Measurements from ENCODE around the gene SRSF4. TPM values are rescaled to one million over a fixed set of nuclear protein-coding genes. Genes with fewer than 3 reads are reported as not detected.
"Not testable (repeated sequence)": the region's sequence is repeated elsewhere in the genome, so short reads cannot be mapped to it uniquely, and the experiment has no call there.

SRSF4 gene
- total RNA-seq, 1 donor: 44.0 TPM

DNA sequence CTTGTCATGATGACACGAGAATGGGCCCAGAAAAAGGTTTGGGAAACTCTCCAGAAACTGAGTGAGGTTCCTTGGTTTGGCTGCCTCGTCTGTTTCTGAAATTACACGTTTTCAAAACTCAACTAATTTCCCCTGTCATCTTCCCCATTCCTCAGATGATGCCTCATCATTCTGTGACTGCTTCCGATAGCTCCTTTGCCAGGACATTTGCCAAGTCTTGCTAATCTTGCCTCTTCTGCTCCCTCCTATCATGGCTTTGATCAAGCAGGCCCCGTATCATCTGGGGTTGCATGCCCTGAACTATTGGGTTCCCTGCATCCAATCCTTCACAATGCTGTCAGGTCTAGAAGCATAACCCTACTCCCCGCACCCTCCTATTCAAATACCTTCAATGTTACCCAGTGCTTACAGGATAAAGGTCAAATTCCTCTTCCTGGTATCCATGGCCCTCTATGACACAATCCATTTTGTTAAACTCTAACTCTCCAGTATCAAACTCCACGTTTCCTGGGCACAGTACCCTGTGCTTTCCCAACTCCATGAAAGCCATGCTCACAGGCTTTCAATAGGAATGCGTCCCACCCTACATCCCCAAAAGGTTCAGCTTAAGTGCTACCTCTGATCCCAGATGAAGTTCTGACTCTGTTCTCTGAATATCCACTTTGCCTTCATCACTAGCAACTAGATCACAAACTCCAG lies 35.8 kb downstream of the SRSF4 start:
- TF ChIP-seq, protein P1, sequence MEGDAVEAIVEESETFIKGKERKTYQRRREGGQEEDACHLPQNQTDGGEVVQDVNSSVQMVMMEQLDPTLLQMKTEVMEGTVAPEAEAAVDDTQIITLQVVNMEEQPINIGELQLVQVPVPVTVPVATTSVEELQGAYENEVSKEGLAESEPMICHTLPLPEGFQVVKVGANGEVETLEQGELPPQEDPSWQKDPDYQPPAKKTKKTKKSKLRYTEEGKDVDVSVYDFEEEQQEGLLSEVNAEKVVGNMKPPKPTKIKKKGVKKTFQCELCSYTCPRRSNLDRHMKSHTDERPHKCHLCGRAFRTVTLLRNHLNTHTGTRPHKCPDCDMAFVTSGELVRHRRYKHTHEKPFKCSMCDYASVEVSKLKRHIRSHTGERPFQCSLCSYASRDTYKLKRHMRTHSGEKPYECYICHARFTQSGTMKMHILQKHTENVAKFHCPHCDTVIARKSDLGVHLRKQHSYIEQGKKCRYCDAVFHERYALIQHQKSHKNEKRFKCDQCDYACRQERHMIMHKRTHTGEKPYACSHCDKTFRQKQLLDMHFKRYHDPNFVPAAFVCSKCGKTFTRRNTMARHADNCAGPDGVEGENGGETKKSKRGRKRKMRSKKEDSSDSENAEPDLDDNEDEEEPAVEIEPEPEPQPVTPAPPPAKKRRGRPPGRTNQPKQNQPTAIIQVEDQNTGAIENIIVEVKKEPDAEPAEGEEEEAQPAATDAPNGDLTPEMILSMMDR (IDR thresholded peaks at IDR 0.05; ENCODE audit: insufficient read depth, low read depth, low read length): no peak
- peak; percentile 38 for DNase-seq (ENCODE audit: low read depth)
- no peak overlapping the region for H3K4me3 ChIP-seq (ENCODE audit: low read depth, low read length)

GRCh38 chr1:29144178-29144577 lies 37.5 kb downstream of the SRSF4 start:
- DNase-seq (ENCODE audit: low read depth): no peak
- no peak overlapping the region for H3K4me3 ChIP-seq (ENCODE audit: low read depth, low read length)
- TF ChIP-seq, protein P1 (IDR thresholded peaks at IDR 0.05; ENCODE audit: insufficient read depth, low read depth, low read length): no peak

DNA sequence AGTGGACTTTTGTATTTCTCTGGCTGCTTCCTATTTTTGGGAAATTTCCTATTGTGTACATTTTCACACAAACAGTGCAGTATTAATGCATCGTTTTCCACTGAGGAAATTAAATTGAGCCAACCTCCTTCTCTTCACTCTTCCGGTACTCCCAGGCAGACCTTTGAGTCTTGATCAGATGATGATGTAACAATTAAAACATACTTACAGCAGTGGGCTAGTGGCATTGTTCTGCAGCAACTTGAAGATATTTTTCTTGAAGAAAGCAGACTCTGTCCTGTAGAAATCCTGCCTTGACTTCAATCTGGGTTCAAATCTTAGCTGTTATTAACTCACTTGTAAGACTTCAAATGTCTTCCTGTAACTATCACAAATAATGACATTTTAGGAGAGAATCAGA lies 39.0 kb downstream of the SRSF4 start:
- DNase-seq (ENCODE audit: low read depth): no peak
- TF ChIP-seq, protein P1 (IDR thresholded peaks at IDR 0.05; ENCODE audit: insufficient read depth, low read depth, low read length): no peak
- H3K4me3 ChIP-seq (ENCODE audit: low read depth, low read length): no peak overlapping the region

DNA sequence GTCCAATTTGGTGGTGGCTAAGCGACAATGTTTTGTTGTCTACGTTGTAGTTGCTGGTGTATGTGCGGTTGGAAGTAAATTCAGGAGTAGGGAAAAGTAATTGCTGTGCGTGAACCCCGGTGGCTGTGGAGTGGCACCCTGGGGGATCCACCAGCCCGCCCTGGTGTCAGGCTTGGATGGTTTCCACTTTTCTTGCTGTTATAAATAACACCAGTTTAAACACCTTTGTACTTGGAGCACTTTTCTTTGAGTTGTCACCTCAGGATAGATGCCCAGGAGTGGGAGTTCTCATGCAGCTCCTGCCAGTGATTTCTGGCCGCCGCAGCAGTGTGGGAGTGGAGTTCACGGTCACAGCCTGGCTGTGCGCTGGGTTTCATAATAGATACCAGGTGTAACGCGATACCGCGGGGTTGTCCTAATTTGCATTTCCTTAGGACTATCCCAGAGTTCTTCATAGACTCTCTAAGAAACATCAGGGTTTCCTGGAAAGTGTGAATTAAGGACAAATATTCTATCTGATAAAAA lies 45.2 kb downstream of the SRSF4 start:
- no peak overlapping the region for H3K4me3 ChIP-seq (ENCODE audit: low read depth, low read length)
- TF ChIP-seq, protein P1 (IDR thresholded peaks at IDR 0.05; ENCODE audit: insufficient read depth, low read depth, low read length): no peak
- DNase-seq (ENCODE audit: low read depth): peak; percentile 52

DNA sequence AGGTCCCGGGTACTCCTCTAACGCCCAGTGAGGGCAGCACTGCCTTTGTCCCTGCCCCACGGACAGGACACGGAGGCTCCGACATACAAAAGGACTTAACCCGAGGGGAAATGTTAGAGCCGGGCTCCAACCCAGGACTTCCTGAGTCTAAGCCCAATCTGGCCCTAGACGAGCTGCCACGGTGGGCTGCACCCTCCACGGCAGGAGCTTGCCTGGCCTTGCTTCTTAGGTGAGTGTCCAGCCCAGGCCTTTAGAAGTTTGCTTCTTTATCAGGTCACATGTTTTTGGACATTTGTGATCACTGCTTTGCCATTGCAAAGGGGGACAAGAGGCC lies 47.0 kb downstream of the SRSF4 start:
- no peak for DNase-seq (ENCODE audit: low read depth)
- no peak overlapping the region for H3K4me3 ChIP-seq (ENCODE audit: low read depth, low read length)

DNA sequence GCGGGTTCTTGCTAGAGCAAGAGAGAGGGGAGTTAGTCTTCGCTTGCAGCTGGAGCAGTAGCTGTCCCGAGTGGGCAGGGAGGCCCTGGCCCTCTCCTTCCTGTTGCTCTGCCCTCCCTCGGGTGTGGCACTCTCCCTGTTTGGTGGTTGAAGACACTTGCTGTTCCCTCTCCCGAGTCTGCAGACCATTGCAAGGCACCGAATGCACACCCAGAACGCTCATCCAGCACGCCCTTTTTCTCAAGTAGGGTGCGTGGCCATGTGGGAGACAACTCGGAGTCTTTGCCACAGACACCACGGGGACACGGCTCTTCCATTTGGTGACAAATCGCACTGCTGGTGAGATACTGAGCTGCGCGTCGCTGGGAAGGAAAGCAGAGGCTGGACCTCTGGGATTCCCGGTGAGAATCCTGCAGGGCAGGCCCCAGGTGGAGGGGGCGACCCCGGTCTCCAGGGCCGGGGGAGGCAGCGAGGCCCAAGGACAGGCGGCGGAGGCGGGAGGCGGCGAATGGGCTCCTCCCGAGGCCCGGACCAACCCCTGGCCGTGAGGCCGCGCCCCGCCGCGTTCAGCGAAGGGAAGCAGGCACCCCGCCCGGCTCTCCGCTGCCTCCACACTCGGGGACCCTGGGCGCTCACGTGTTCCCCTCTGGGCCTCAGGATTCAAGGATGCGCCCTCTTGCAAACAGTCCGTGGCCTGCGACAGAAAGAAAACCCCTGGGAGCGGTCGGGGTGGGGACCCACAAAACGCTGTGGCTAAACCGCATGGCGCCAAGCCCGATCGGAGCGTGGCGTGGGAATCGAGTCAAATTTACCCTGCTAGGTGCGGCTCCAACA lies 47.6 kb downstream of the SRSF4 start:
- TF ChIP-seq, protein P1 (IDR thresholded peaks at IDR 0.05; ENCODE audit: insufficient read depth, low read depth, low read length): no peak
- DNase-seq (ENCODE audit: low read depth): no peak
- no peak overlapping the region for H3K4me3 ChIP-seq (ENCODE audit: low read depth, low read length)

More for the DNA sequence above, 47.0 kb downstream of the SRSF4 start:
- TF ChIP-seq, protein P1 (IDR thresholded peaks at IDR 0.05; ENCODE audit: insufficient read depth, low read depth, low read length): no peak

GRCh38 chr1:29131056-29131455 lies 50.6 kb downstream of the SRSF4 start:
- DNase-seq (ENCODE audit: low read depth); H3K4me3 ChIP-seq (ENCODE audit: low read depth, low read length): not testable (repeated sequence)

Data from fibroblast of villous mesenchyme (primary cell).